ENCODE data around the gene KIF18B.

DNA sequence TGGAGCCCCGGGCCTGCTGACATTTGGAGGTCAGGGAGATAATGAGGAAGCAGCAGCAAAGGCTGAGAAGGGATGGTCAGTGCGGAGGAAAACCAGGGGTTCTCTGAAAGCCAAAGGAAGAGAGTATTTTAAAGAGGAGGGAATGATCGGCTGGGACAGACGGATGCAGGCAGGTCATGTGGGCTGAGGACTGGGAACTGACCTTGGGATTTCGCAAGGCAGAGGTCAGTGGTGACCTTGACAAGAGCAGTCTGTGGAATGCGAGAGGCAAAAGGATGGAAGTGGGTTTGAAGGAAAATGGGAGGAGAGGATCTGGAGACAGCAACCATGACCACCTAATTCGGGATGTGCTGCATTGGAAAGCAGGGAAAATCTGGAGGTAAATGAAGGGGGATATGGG lies 58.6 kb downstream of the KIF18B start:
- TF ChIP-seq, protein P1, sequence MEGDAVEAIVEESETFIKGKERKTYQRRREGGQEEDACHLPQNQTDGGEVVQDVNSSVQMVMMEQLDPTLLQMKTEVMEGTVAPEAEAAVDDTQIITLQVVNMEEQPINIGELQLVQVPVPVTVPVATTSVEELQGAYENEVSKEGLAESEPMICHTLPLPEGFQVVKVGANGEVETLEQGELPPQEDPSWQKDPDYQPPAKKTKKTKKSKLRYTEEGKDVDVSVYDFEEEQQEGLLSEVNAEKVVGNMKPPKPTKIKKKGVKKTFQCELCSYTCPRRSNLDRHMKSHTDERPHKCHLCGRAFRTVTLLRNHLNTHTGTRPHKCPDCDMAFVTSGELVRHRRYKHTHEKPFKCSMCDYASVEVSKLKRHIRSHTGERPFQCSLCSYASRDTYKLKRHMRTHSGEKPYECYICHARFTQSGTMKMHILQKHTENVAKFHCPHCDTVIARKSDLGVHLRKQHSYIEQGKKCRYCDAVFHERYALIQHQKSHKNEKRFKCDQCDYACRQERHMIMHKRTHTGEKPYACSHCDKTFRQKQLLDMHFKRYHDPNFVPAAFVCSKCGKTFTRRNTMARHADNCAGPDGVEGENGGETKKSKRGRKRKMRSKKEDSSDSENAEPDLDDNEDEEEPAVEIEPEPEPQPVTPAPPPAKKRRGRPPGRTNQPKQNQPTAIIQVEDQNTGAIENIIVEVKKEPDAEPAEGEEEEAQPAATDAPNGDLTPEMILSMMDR (IDR thresholded peaks at IDR 0.05): no peak
- TF ChIP-seq MAZ (IDR thresholded peaks at IDR 0.05; ENCODE audit: borderline replicate concordance, low read depth, low read length): no peak
- TF ChIP-seq POLR2A (IDR thresholded peaks at IDR 0.05; ENCODE audit: low read length): no peak
- TF ChIP-seq POLR2AphosphoS2 (conservative IDR thresholded peaks at IDR 0.05; ENCODE audit: low read length): no peak
